ENCODE results near the gene SULT1C3.

The SULT1C3 gene

DNA sequence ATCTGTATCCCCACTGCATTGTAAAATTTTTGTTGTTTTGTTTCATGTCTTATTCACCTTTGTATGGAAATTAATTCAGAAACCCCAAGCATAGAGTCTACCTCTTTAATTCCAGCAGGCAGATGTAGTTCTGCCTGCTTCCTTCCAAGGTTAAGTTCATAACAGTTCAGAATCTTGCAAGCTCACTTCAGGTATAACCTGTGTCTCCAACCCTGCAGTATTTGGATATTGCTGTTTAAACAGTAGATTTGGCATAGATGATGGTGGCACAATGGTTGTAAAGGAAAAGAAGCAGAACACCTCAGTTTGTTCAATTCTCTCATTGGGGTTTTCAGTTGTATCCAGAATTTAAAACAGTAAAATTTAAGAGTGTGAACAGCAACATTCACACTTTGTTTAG is 70.1 kb downstream of the SULT1C3 start:
- DNase-seq: no peak

All from activated CD4-positive, alpha-beta T cell treated with anti-CD3 and anti-CD28 coated beads for 48 hours (primary cell).